Measurements from ENCODE around the gene VCL.

- TF ChIP-seq CTCF (IDR thresholded peaks at IDR 0.05): no peak
- no peak for TF ChIP-seq POLR2AphosphoS5 (IDR thresholded peaks at IDR 0.05)
- no peak for TF ChIP-seq POLR2A (IDR thresholded peaks at IDR 0.05)
Observed at GRCh38 chr10:74093530-74094164, 95.7 kb downstream of the VCL start.
